Measurements from ENCODE around the gene ZDHHC11.
A peak's percentile ranks its signal among the peaks of the same experiment; 100 is the strongest.
"Not testable (repeated sequence)": the region's sequence is repeated elsewhere in the genome, so short reads cannot be mapped to it uniquely, and the experiment has no call there.

ZDHHC11 gene

DNA sequence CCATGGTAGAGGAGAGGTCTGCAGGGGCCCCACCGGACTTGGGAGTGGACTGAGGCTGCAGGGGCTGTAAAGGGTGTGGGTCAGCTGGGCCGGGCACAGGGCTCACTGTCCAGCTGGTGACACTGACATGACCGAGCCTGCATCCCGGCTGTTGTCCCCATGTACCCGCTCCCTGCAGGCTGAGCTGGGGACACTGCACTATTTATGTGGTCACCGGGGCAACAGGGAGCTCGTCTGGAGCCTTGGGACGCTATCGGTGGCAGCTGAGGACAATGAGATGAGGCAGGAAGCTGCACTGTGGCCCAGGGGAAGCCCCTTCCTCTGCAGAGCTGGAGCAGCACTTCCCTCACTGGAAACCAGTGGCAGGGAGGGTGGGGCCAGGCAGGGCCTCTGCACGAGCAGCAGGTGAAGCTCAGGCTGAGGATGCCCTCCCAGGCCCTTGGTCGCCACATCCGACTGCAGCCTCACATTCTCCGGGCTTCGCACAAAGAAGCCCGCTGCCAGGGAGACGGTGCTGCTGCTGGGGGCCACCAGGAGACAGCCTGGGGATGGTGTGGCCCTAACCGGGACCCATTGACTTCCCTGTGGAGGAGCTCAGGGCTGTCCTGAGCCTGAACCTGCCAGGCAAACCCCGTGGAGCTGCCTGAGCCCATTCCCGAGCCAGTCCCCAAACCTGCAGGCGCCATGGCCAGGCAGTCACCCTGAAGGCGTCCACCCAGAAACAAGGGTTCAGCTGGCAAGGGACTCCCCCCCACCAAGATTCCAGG lies 92.7 kb downstream of the ZDHHC11 start:
- peak; percentile 86 for DNase-seq

DNA sequence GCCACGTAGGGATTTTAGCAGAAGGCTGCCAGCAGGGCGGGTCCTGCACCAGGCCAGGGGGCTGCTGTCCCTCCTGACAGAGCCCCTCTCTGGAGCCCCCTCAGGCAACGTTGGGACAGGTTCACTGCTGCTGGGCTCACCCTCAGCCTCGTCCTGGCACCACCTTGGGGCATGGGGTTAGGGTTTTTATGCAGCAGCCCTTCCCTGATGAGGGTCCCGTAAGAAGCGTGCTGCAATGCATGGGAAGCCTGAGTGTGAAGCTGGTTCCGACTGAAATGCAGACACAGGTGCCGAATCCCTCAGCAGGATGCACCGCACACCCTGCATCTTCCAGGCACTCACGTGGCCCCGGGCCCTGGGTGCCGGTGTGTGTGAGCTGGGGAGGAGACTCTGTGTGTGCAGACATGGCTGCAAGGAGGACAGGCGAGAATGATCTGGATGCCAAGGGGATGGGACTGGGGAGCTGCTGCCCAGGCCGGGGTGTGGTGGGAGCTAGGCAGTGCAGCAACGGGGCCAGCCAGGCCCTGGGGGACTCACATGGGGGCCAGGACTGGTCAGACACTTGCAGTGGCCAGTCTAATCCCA lies 93.3 kb downstream of the ZDHHC11 start:
- no peak for DNase-seq

DNA sequence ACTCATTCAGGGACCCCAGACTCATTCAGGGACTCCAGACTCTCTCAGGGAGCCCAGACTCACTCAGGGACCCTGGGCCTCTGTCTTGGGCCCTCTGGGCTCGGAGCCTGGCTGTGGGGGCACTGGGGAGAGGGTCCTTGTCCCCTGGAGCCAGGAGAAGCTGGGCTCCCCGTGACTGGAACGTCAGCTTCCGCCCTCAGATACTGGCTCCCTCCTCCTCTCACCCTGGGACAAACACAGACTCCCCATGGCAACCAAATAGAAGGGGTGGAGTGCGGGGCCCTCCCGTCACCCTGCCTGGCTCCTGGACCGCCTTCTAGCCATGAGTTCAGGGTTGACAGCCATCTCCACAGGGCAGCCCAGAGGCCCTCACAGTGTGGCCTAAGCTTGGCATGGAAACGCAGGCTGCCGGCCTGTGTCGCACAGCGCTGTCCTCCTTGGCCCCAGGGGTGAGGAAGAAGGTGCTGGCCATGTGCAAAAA lies 93.9 kb downstream of the ZDHHC11 start:
- DNase-seq: no peak

DNA sequence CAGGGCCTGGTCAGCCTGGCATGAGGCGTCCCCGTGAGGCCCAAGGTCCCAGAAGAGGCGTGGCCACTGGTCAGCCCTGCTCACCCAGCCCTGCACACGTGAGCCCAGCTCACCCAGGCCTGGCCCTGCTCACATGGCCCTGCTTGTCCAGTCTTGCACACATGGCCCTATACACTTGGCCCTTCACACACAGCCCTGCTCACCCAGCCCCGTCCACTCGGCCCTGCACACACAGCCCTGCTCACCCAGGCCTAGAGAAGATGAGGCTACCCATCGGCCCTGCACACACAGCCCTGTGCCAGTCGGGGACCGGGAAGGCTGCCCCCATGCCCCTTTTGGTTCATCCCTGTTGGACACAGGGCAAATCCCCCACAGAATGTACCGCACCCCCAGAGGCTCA lies 94.6 kb downstream of the ZDHHC11 start:
- DNase-seq: no peak

DNA sequence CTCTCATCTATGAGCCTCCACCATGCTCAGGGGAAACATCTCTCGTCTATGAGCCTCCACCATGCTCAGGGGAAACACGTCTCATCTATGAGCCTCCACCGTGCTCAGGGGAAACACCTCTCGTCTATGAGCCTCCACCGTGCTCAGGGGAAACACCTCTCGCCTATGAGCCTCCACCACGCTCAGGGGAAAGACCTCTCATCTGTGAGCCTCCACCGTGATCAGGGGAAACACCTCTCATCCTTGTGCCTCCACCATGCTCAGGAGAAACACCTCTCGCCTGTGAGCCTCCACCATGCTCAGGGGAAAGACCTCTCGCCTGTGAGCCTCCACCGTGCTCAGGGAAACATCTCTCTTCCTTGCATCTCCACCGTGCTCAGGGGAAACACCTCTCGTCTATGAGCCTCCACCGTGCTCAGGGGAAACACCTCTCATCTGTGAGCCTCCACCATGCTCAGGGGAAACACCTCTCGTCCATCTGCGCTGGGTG lies 96.6 kb downstream of the ZDHHC11 start:
- not testable (repeated sequence) for DNase-seq

DNA sequence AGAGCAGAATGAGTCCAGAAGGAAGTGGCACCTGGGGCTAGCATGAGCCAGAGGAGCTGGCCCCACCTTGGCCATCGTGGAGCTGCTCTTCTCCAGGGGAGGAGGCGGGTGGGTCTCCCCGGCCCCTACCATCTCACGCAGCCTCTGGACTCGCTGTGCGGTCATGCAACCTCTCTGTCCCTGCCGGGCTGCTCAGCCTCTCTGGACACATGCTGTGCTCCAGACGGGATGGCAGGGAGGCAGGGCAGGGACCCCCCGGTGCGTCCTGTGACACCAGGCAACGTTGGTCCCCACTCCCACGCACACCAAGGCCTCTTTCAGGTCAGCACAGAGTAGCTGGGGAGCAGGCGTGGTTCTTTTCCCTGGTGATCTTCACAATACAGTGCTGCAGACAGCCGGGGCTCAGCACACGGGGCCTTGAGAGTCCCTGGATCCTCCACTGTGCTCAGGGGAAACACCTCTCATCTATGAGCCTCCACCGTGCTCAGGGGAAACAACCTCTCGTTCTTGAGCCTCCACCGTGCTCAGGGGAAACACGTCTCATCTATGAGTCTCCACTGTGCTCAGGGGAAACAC lies 97.1 kb downstream of the ZDHHC11 start:
- not testable (repeated sequence) for DNase-seq

DNA sequence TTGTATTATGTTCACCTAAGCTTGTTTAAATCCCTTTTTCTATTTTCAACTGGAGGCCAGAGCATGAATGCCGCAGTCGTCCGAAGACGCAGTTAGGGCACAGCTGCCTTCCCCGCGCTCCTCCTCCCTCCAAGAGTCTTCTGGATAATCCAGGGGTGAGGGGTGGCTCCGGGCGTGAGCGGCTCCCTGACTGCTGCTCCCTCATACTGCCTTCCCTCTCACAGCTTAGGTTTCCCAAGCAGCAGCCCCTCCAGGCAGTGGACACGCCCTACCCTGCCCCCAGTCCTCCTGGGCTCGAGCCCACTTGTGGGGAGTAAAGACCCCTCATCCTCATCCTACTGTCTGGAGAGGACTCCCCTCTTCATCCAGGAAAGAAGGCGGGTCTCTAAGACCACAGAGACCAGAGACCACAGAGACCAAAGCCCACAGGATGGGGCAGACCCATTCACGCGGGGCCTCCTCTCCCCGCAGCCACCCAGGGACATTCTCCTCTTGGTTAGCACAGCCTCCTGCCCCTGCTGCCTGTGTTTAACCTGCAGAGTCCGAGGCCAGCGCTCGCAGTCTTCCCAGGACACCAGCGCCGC lies 98.2 kb downstream of the ZDHHC11 start:
- not testable (repeated sequence) for DNase-seq

DNA sequence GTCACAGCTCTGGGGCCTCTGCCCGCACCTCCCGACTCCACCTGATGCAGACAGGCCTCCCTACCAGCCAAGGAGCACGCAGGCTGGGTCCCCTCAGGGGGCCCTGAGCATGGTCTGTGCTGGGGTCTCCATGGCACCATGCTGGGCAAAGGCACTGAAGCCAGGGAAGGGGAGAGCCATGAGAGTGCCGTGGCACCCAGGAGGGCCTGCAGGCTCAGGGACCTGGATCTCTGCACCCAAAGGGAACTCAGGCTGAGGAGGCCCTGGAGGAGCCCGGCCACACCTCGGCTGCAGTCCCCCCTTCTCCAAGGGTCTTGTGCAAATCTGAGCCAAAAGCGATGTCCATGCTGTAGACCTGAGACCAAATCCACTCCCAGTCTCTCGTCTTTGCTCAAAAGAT lies 98.8 kb downstream of the ZDHHC11 start:
- not testable (repeated sequence) for DNase-seq

DNA sequence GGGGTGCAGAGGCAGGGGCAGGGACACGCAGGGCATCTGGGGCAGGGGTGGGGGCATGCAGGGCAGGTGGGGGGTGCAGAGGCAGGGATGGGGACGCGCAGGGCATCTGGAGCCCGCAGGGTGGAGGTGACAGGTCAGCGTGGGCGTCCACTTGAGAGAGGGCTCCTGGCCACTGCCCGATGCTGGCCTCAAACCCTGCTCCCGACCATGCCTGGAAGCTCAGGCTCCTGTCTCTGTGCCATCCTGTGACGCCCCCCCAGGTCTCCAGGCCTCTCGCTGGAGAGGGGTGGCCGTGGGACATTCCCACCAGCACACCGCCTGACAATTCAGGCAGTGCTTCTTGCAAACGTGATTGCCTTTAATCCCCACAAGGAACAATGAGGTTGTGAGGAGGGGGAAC lies 99.3 kb downstream of the ZDHHC11 start:
- DNase-seq: no peak

DNA sequence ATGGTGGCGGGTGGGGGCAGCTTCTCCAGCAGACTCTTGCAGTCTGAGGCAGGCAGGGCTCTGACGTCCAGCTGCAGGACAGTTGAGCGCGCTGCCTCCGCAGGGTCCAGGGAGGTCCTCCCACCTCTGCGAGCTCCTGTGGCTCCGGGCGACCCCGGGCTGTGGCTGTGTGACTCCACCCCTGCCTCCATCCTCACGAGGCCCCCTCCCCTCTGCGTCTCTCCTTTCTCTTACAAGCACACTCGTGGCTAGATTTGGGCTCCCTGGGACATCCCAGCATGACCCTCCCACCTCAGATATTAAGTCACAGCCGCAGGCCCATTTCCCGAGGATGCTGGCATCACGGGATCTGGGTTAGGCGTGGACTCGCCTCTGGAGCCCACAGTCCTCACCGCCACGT lies 100.6 kb downstream of the ZDHHC11 start:
- DNase-seq: not testable (repeated sequence)

DNA sequence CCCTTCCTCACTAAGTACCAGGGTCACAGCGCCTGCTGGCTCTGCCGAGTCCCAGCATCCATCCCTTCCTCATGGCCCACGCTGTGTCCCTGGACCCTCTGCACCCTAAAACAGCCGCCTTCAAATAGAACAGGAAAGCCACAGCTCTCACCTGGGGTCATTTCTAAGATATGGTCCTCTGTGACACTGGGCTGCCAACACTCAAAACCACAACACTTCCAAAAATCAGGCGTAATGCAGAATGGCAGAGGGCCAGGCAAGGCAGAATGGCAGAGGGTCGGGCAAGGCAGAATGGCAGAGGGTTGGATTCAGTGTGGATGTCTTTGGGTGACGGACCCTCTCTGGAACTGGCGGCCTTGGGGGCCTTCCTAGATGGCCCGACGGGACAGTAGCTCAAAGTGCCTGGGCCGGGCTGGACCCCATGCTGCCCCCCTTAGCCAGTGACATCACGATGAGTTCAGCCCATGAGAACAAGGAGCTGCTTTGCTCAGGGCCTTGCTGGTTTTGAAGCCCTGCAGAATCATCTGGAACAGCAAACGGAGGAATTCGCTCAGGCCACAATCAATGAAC lies 101.6 kb downstream of the ZDHHC11 start:
- no peak for DNase-seq

DNA sequence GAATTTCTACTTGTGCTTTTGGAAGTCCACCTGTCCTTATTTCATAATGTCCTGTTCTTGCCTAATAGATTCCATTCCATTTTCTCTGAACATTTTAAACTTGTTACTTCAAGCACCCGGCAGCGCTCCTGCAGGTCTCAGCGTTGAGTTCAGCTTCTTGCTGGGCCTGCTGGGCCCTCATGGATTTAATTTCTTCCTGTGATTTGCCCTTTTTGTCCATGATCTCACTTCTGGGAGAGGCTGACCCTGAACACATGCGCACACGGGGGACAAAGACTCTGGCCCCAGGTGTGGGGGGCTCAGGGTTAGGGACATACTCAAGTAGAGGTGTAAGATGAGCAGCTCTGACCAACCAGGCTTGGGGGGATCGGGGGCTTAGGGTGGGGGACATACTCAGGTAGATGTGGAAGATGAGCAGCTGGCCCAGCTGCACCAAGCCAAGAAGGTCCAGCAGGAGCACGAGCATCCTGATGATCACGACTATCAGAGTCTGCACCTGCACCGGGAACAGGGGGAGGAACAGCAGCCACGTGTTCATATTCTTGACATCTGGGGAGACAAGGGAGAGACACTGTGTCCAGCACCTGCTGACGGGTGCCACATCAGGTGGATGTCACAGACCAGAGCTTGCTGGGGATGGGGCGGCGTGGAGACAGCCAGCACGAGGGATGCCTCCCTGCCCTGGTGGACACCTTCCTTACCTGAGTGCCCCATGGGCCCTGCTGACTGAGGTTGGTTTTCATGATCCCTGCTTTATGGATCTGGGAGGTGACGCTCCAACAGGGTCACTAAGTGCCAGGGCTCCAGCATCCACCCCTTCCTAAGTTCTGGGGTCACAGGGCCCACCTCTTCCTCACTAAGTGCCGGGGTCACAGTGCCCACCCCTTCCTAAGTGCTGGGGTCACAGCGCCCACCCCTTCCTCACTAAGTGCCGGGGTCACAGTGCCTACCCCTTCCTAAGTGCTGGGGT lies 102.5 kb downstream of the ZDHHC11 start:
- DNase-seq: not testable (repeated sequence)

DNA sequence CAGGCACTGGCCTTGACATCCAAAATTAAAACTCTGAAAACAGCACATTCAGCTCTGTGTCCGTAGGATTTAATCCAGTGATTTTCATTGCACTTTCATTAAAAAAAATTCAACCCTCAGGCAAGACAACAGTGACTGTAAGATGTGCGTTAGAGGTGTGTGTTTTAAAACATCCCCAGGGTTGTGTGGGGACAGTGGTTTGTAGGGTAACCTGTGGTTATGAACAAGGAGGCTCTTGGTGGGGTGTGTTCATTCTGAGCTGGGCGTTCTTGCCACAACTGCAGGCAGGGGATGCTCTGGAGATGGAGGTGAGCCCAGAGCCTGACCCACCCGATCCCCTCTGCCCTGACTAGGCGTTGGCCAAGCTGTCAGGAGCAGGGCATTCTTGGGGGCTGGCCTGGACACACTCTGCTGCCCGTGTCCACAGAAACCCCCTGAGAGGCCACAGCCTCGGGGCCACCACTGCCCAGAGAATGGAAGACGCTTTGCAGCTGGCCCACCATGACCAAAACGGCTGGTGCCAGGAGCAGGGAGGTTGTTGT lies 103.4 kb downstream of the ZDHHC11 start:
- DNase-seq: not testable (repeated sequence)

DNA sequence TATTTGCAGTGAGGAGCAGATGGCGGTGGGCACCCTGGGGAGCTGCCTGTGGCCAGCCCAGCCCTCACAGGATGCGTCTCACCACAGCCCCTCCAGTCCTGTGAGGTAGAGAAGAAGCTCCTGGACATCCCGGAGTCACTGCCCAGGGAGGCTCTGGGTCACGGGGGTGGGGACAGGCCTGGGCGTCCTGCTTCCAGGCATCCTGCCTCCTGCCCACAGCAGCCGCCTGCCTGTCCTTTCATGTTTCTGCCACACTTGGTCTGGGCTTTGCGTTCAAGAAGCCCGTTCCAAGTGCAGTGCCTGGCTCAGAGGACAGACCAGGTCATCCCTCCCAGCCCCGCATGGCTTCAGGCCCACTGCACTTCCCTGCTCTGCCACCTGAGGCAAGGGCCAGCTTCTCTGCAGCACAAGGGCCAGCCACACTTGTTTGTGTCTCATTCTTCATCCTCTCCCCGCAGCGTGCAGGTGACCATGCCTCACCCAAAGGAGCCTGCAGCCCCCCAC lies 104.5 kb downstream of the ZDHHC11 start:
- DNase-seq: no peak
